Glutamatergic neuron (in vitro differentiated cells): ENCODE measurements around the gene HDAC4. TPM values are rescaled to one million over a fixed set of nuclear protein-coding genes. Genes with fewer than 3 reads are reported as not detected.

Experiments used
- DNase-seq: peaks from one replicate; pipeline ENCODE4 v3.0.0; 2022
- H3K27ac Mint-ChIP-seq: one replicate; pipeline ENCODE4 v1.8.0; 2020; ENCODE audit warnings: mild to moderate bottlenecking, mixed read lengths, inconsistent platforms; ENCODE audit not compliant: unreplicated experiment
- H3K27me3 Mint-ChIP-seq: one replicate; pipeline ENCODE4 v1.8.0; 2020; ENCODE audit warnings: mild to moderate bottlenecking, moderate library complexity, mixed read lengths, inconsistent platforms; ENCODE audit not compliant: unreplicated experiment
- H3K36me3 Mint-ChIP-seq: one replicate; pipeline ENCODE4 v1.8.0; 2020; ENCODE audit warnings: mild to moderate bottlenecking, mixed read lengths, inconsistent platforms; ENCODE audit not compliant: unreplicated experiment
- H3K4me1 Mint-ChIP-seq: one replicate; pipeline ENCODE4 v1.8.0; 2020; ENCODE audit warnings: mild to moderate bottlenecking, low read depth, mixed read lengths, inconsistent platforms; ENCODE audit not compliant: unreplicated experiment
- H3K4me3 Mint-ChIP-seq: one replicate; pipeline ENCODE4 v1.8.0; 2020; ENCODE audit warnings: mild to moderate bottlenecking, mixed read lengths, inconsistent platforms; ENCODE audit not compliant: unreplicated experiment
- H3K9me3 Mint-ChIP-seq: one replicate; pipeline ENCODE4 v1.8.0; 2020; ENCODE audit warnings: mild to moderate bottlenecking, moderate library complexity, mixed read lengths, inconsistent platforms; ENCODE audit not compliant: unreplicated experiment
- total RNA-seq: library from RNA; stranded (reverse); fragmentation: NEBNext Ultra II Directional; extraction: Animal tissue kit (Norgen Biotek cat#: 25700); gene quantifications from one replicate; pipeline ENCODE4 v1.2.1, GENCODE V29; 2021; ENCODE audit not compliant: unreplicated experiment
- TF ChIP-seq, protein P1 (sequence below): fragments of 200-600 bp; sonication (generic); IDR thresholded peaks from one replicate; pipeline ENCODE4 v1.5.0; 2021; ENCODE audit not compliant: partially characterized antibody, unreplicated experiment

The HDAC4 gene
- total RNA-seq, 1 donor from 2014 or later, result 90.6 TPM

DNA sequence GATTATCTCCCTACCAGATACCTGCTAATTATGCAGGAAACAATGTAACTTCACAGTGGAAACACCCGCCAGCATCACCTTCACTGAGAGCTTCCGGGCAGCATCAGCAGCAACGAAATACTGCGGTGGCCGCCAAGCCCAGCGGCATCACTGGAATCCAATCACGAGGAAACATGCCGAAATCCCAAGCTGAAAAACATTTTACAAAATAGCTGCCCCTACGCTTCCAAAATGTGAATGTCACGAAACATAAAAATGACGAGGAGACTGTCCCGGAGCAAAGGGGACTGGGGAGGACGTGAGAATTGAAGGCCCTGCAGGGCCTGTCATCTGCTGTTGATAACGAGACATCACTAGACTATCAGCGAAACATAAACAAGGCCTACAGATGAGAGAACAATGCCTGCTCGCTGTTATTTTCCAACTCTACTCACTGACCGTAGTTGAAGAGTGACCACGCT lies 82.6 kb downstream of the HDAC4 start:
- Mint-ChIP-seq H3K36me3 (peaks cover 15% of the 10 kb centered on the region), H3K27ac (peak overlapping the region; percentile 64), H3K9me3 (peaks cover 2% of the 10 kb centered on the region), H3K4me1 (peaks cover 43% of the 10 kb centered on the region), H3K4me3 (no peak overlapping the region), H3K27me3 (peaks cover 5% of the 10 kb centered on the region)
- TF ChIP-seq, protein P1, sequence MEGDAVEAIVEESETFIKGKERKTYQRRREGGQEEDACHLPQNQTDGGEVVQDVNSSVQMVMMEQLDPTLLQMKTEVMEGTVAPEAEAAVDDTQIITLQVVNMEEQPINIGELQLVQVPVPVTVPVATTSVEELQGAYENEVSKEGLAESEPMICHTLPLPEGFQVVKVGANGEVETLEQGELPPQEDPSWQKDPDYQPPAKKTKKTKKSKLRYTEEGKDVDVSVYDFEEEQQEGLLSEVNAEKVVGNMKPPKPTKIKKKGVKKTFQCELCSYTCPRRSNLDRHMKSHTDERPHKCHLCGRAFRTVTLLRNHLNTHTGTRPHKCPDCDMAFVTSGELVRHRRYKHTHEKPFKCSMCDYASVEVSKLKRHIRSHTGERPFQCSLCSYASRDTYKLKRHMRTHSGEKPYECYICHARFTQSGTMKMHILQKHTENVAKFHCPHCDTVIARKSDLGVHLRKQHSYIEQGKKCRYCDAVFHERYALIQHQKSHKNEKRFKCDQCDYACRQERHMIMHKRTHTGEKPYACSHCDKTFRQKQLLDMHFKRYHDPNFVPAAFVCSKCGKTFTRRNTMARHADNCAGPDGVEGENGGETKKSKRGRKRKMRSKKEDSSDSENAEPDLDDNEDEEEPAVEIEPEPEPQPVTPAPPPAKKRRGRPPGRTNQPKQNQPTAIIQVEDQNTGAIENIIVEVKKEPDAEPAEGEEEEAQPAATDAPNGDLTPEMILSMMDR, result no peak
- no peak for DNase-seq

DNA sequence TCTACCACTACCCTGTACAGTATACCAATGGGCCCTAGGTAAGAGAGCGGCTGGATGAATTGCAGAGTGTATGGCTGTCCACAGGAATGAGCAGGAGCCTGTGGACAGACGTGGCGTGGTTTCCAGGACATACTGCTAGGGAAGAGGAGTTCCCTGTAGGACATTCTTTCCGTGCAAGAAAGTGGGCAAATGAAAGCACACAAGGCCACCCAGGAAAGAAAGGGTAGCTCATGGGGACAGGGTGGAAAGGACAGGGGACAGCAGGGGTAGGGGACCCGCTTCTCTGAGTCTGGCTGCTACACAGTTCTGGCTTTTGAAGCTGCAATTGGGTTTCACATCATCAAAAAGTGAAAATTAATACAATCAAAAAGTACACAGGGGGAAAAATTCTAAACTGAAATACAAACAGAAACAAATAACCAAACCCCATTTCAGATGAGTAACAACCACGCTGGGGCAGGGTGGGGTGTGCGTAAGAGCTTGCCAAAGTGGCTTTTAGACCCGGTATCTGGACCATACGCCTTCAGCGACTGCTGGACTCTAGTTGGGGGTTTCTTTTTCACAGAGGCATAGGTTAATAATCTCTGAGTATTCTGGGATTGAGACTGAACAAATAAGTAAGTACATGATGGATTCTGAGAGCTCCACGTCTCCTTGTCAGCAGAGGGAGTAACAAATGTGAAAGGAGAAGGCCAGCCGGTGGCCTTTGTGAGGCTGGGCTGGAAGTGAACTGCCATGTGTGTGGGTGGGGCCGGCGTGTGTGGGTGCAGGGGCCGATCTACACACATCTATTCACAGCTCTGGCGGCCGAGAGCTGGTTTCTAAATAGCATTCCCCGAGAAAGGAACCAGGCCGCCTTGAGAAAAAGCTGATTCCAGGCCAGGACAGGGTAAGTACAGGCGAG lies 84.0 kb downstream of the HDAC4 start:
- peak overlapping the region; percentile 73 for H3K27ac Mint-ChIP-seq
- H3K27me3 Mint-ChIP-seq, result peaks cover 5% of the 10 kb centered on the region
- peaks cover 42% of the 10 kb centered on the region for H3K4me1 Mint-ChIP-seq
- TF ChIP-seq, protein P1, result no peak
- peaks cover 2% of the 10 kb centered on the region for H3K9me3 Mint-ChIP-seq
- H3K36me3 Mint-ChIP-seq, result peaks cover 15% of the 10 kb centered on the region
- no peak for DNase-seq
- peak overlapping the region; percentile 7 for H3K4me3 Mint-ChIP-seq

DNA sequence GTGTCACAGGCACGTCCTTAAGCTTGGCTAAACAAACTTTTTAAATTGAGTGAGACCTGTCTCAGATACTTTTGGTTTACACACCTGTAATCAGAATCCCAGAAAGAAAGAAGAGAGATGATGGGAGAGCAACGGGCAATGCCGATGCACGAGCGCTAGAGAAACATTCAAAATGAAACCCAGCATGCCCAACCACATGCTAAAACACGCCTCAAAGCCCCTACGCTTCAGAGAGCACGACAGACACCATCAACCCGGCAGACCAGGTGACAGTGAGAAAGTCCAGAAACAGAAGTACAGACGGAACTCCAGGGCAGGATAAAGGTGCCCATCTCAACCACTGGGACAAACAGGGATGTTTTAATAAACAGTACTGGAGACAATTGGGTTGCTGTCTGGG lies 85.5 kb downstream of the HDAC4 start:
- H3K36me3 Mint-ChIP-seq, result peaks cover 15% of the 10 kb centered on the region
- DNase-seq, result no peak

DNA sequence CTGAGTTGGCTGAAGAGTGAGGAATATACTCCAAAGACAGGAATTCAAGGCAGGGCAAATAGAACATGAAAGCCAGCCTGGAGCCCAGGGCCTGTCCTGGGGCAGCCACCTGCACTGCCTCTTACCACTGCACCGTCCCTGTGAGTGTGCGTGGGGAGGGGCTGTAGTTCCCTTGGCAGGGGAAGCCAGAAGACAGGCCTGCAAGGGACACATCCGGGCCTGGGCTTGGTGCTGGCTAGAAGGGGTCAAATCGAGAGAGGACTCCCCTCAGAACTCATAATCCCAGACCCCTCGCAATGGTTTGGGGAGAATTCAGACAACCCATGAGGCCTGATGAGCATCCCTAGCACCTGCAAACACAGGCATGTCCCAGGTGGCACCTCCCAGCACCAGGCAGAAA lies 87.0 kb downstream of the HDAC4 start:
- TF ChIP-seq, protein P1, result no peak
- Mint-ChIP-seq H3K9me3 (peaks cover 4% of the 10 kb centered on the region), H3K27me3 (peaks cover 8% of the 10 kb centered on the region), H3K4me1 (peaks cover 58% of the 10 kb centered on the region), H3K36me3 (peaks cover 15% of the 10 kb centered on the region), H3K27ac (peak overlapping the region; percentile 67), H3K4me3 (no peak overlapping the region)
- DNase-seq, result no peak

More for the DNA sequence above, 85.5 kb downstream of the HDAC4 start:
- H3K27ac Mint-ChIP-seq, result no peak overlapping the region
- H3K27me3 Mint-ChIP-seq, result peaks cover 5% of the 10 kb centered on the region
- TF ChIP-seq, protein P1, result no peak
- H3K4me3 Mint-ChIP-seq, result peak overlapping the region; percentile 47
- H3K9me3 Mint-ChIP-seq, result peaks cover 2% of the 10 kb centered on the region
- H3K4me1 Mint-ChIP-seq, result peaks cover 53% of the 10 kb centered on the region
